Measurements from ENCODE around the gene UBAP1.
"Not testable (repeated sequence)": the region's sequence is repeated elsewhere in the genome, so short reads cannot be mapped to it uniquely, and the experiment has no call there.

UBAP1 gene

DNA sequence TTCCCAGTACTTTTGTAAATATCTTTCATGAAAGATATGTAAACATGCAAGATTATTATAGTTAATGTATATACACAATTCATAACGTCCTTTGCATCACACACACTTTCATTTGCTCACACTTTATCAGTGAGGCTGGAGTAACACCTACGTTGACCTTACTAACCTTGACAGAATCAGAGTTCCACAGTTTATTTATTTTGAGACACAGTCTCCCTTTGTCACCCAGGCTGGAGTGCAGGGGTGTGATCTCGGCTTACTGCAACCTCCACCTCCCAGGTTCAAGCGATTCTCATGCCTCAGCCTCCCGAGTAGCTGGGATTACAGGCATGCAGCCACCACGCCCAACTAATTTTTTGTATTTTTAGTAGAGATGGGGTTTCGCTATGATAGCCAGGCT lies 122.2 kb downstream of the UBAP1 start:
- H3K36me3 Mint-ChIP-seq; H3K4me1 Mint-ChIP-seq; DNase-seq (ENCODE audit: low spot score in 2 of 2); ATAC-seq; H3K4me3 Mint-ChIP-seq; H3K27ac Mint-ChIP-seq; H3K9me3 Mint-ChIP-seq: not testable (repeated sequence)

Data from stimulated activated effector memory CD8-positive, alpha-beta T cell treated with anti-CD3 and anti-CD28 coated beads, Interleukin-12 subunit alpha, Interleukin-12 subunit beta, amount 100 ng/mL, for 72 hours (primary cell).